NCI-H82 treated with DMSO at 0.1 percent for 48 hours (cell line): Measurements from ENCODE around the gene SAE1.

ENCODE experiments used
- DNase-seq: peaks from one replicate; lab custom pipeline; 2025; ENCODE audit not compliant: unreplicated experiment; lab: John Stamatoyannopoulos, UW

Gene SAE1

GRCh38 chr19:47210180-47210490 is 79.5 kb downstream of the SAE1 start:
- no peak for DNase-seq

GRCh38 chr19:47210689-47211316 is 80.2 kb downstream of the SAE1 start:
- DNase-seq, result peak; percentile 66

GRCh38 chr19:47215581-47215980 is 84.9 kb downstream of the SAE1 start:
- no peak for DNase-seq

- no peak for DNase-seq
Measured at GRCh38 chr19:47221080-47221841, 90.6 kb downstream of the SAE1 start.

- no peak for DNase-seq
Measured at GRCh38 chr19:47221890-47222289, 91.3 kb downstream of the SAE1 start.

GRCh38 chr19:47225746-47226425 is 95.3 kb downstream of the SAE1 start:
- DNase-seq, result peak; percentile 72

GRCh38 chr19:47226426-47227351 is 96.1 kb downstream of the SAE1 start:
- no peak for DNase-seq

GRCh38 chr19:47227352-47228167 is 96.9 kb downstream of the SAE1 start:
- peak; percentile 31 for DNase-seq

- no peak for DNase-seq
Measured at GRCh38 chr19:47228168-47228936, 97.7 kb downstream of the SAE1 start.

- DNase-seq, result no peak
Measured at GRCh38 chr19:47228937-47229675, 98.5 kb downstream of the SAE1 start.

GRCh38 chr19:47229676-47230053 is 99.0 kb downstream of the SAE1 start:
- DNase-seq, result no peak

GRCh38 chr19:47230054-47230920 is 99.7 kb downstream of the SAE1 start:
- no peak for DNase-seq

- DNase-seq, result no peak
Measured at GRCh38 chr19:47230921-47231214, 100.2 kb downstream of the SAE1 start, which contains the start of gene BBC3. Gene BBC3, minus strand, starts transcription at chr19:47231199. Its CDS starts 2,768 bp downstream, at chr19:47228431.

GRCh38 chr19:47231215-47232054 is 100.8 kb downstream of the SAE1 start:
- peak; percentile 29 for DNase-seq

GRCh38 chr19:47232422-47233211 is 102.0 kb downstream of the SAE1 start:
- no peak for DNase-seq

GRCh38 chr19:47236072-47236675 is 105.5 kb downstream of the SAE1 start:
- no peak for DNase-seq
